ENCODE measurements around the gene ZNF784. TPM values are rescaled to one million over a fixed set of nuclear protein-coding genes. Genes with fewer than 3 reads are reported as not detected.

ZNF784 gene
- polyA plus RNA-seq, 1 experiment = 1.9 TPM

- H3K9me3 ChIP-seq (ENCODE audit: control insufficient read depth, insufficient read depth, low read length) = peaks cover 7% of the 10 kb centered on the region; the same call in 1 of the 2 replicates
- H3K27me3 ChIP-seq (ENCODE audit: control insufficient read depth, insufficient read depth, low read length) = no peaks in the 10 kb centered on the region
- no peak for TF ChIP-seq CTCF (IDR thresholded peaks at IDR 0.05; ENCODE audit: low read depth, low read length)
- no peak overlapping the region for H3K4me3 ChIP-seq (ENCODE audit: low read depth, low read length)
- ChIA-PET CTCF (interaction anchor here (1.2 to 1.9 kb wide), 2 partner anchors 10 to 112 kb away, joined by 3 to 5 read pairs; no protein-coding TSS in a partner anchor), POLR2A (no interaction called here)
- no peak for DNase-seq (ENCODE audit: low read depth, low spot score)
- H3K27ac ChIP-seq (ENCODE audit: low read depth, low read length) = no peak overlapping the region
Measured at GRCh38 chr19:55615543-55616394, 8.6 kb downstream of the ZNF784 start.

- Histone ChIP-seq H3K4me3 (ENCODE audit: low read depth, low read length) (no peak overlapping the region), H3K27me3 (ENCODE audit: control insufficient read depth, insufficient read depth, low read length) (no peaks in the 10 kb centered on the region), H3K9me3 (ENCODE audit: control insufficient read depth, insufficient read depth, low read length) (peaks cover 7% of the 10 kb centered on the region), H3K27ac (ENCODE audit: low read depth, low read length) (no peak overlapping the region)
- ChIA-PET POLR2A (no interaction called here), CTCF (interaction anchor here (1.2 kb wide), 1 partner anchor 9 kb away, joined by 3 read pairs; no protein-coding TSS in a partner anchor)
- DNase-seq (ENCODE audit: low read depth, low spot score) = no peak
- TF ChIP-seq CTCF (IDR thresholded peaks at IDR 0.05; ENCODE audit: low read depth, low read length) = no peak
Measured at GRCh38 chr19:55614711-55615542, 9.4 kb downstream of the ZNF784 start.

GRCh38 chr19:55613930-55614710, 10.2 kb downstream of the ZNF784 start:
- Histone ChIP-seq H3K4me3 (ENCODE audit: low read depth, low read length) (no peak overlapping the region), H3K9me3 (ENCODE audit: control insufficient read depth, insufficient read depth, low read length) (peaks cover 12% of the 10 kb centered on the region), H3K27me3 (ENCODE audit: control insufficient read depth, insufficient read depth, low read length) (no peaks in the 10 kb centered on the region), H3K27ac (ENCODE audit: low read depth, low read length) (no peak overlapping the region)
- no peak for TF ChIP-seq CTCF (IDR thresholded peaks at IDR 0.05; ENCODE audit: low read depth, low read length)
- POLR2A ChIA-PET = no interaction called here
- DNase-seq (ENCODE audit: low read depth, low spot score) = no peak
- CTCF ChIA-PET = no interaction called here

- POLR2A ChIA-PET = no interaction called here
- no peak for TF ChIP-seq CTCF (IDR thresholded peaks at IDR 0.05; ENCODE audit: low read depth, low read length)
Measured at GRCh38 chr19:55613396-55613795, 11.0 kb downstream of the ZNF784 start.

More at GRCh38 chr19:55613396-55613795, 11.0 kb downstream of the ZNF784 start:
- CTCF ChIA-PET = no interaction called here
- H3K27me3 ChIP-seq (ENCODE audit: control insufficient read depth, insufficient read depth, low read length) = no peaks in the 10 kb centered on the region
- DNase-seq (ENCODE audit: low read depth, low spot score) = no peak
- no peak overlapping the region for H3K4me3 ChIP-seq (ENCODE audit: low read depth, low read length)
- no peak overlapping the region for H3K27ac ChIP-seq (ENCODE audit: low read depth, low read length)
- peaks cover 12% of the 10 kb centered on the region for H3K9me3 ChIP-seq (ENCODE audit: control insufficient read depth, insufficient read depth, low read length)

Measured in AG04450 (cell line).